DMS53 treated with DMSO at 0.1 percent for 48 hours (cell line): ENCODE results near the gene ANKS1B.
"Not testable (repeated sequence)": the region's sequence is repeated elsewhere in the genome, so short reads cannot be mapped to it uniquely, and the experiment has no call there.

Experiments used
- DNase-seq: peaks from one replicate; lab custom pipeline; 2025; ENCODE audit not compliant: unreplicated experiment; lab: John Stamatoyannopoulos, UW

The ANKS1B gene

DNA sequence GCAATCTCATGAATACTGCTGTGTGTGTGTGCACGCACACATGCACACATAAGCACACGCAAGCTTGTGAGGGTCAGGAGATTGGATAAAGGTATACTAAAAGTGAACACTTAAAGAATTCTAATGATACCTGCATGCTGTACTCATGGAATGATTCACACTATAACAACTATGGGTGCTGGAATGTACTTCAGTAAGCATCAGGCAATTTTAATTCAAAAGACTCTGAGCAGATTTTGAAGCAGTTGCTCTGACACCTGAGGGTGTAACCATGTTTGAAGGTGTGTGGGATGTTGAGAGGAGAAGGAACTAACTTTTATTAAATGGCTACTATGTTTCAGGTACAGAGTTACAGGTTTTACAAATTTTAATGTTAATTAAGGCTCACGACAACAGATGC lies 275.6 kb downstream of the ANKS1B start:
- no peak for DNase-seq

- no peak for DNase-seq
Measured at GRCh38 chr12:99707883-99708282, 276.9 kb downstream of the ANKS1B start.

DNA sequence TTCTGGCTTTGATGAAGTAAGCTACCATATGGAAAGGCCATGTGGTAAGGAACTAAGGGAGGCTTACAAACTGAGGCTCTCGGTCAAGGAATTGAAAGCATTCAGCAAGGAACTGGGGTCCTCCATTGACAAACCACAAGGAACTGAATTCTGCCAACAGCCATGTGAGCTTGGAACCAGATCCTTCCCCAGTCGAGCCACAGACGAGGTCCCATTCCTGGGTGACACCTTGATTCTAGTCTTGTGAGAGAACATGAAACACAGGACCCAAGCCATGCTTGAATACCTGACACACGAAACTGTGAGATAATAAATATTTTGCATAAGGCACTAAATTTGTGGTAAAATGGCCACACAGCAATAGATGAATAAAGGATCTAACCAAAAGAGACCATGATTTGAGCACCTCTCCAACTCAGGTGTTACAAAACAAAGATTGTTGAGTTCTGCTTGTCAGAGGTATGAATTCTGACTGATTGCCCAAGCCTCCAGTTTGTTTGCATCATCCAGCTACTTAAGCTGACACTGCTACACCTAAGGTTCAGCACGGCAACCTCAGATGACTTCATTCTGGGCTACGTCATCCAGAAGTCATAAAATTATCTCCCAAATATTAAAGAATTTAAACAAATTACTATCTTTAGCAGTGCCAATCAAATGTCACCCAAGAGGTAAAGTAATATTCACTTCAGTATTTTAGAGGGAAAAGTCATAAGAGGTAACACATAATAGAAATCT lies 277.8 kb downstream of the ANKS1B start:
- DNase-seq = no peak

- DNase-seq = no peak
Measured at GRCh38 chr12:99704458-99704857, 280.3 kb downstream of the ANKS1B start.

DNA sequence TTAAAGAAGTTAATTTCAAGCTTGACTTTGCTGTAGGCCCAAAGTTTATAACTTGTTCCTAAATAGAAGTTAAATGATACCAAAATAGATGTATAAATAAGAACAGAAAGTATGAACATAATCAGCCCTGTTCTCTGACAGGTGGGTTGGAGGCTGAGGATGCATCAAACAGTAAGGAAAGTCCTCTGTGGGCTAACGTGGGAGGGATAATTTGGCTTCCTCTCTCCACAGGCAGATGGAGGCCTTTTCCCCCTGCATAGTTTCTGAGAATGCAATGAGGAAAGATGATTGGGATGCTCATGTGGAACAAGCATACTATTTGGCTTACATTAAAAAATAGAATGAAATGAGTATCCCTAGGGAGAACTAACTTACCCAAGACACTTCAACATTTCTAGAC lies 280.7 kb downstream of the ANKS1B start:
- no peak for DNase-seq

GRCh38 chr12:99700032-99700431 lies 284.7 kb downstream of the ANKS1B start:
- no peak for DNase-seq

DNA sequence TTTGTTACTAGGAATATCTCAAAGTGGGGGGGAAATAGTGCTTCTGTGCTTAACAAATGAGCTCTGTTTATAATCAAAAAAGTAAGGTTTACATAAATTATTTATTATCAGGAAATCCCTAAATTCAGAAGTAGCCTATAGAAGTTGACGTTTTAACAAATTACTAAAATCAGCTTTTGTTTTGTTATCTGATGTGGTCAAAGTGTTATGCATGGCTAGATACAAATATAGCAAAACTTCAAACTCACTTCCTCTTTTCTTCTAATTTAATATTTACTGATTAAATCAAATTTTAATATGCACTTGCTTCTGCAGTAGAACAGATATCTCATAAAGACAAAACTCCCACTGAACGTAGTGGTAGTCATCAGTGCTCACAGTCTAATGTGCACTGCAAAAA lies 289.7 kb downstream of the ANKS1B start:
- no peak for DNase-seq

GRCh38 chr12:99686142-99686541 lies 298.6 kb downstream of the ANKS1B start:
- DNase-seq = no peak

GRCh38 chr12:99680276-99680675 lies 304.5 kb downstream of the ANKS1B start:
- no peak for DNase-seq

GRCh38 chr12:99670635-99671034 lies 314.1 kb downstream of the ANKS1B start:
- no peak for DNase-seq

DNA sequence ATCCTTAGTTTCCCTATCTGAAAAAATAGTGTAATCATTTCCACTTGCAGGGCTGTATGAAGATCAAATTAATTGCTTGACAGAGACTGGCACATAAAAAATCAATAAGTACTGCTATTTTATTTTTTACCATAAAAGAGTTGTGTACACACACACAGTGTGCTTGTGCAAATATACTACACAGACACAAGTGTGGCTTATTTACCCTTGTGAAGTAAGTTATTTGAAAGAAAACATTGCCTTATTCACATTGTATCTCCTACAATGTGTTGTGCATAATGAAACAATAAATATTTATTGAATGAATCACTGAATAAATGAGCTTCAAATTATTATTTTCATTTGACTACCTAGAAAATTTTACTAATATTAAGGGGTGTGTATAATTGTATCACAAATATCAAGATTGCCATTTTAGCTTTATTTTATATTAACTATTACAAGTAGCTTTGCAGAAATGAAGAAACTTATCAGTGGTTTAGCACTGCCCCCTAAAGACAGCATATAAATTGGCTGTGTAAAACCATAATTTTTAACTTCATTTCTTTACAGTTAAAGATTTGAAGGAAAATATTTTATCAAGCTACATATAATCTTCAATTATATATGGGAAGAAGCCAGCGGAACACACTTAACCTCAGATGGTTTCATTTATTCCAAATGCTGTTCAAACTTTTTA lies 325.9 kb downstream of the ANKS1B start:
- DNase-seq = peak; percentile 61

GRCh38 chr12:99649551-99649950 lies 335.2 kb downstream of the ANKS1B start:
- DNase-seq = no peak

DNA sequence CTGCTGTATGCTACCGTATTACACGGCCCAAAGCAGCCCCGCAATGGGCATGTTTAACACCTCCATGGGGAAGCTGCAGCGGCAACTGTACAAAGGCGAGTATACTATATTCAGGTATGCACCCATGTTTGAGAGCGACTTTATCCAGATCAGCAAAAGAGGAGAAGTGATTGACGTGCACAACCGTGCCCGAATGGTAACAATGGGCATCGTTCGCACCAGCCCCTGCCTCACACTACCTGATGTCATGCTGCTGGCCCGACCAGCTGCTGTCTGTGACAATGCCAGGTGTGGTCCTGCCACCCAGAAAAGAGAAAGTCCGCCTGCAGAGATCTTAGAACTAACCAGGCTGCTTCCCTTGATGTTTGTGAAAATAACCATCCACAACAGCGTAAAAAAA lies 336.6 kb downstream of the ANKS1B start:
- DNase-seq = no peak

GRCh38 chr12:99647453-99647852 lies 337.3 kb downstream of the ANKS1B start, which contains the start of gene GARIN6:
GARIN6 (plus strand) TSS chr12:99647753; CDS start chr12:99648175, 422 bp downstream.
- DNase-seq = no peak

- DNase-seq = no peak
Measured at GRCh38 chr12:99644629-99645028, 340.1 kb downstream of the ANKS1B start.

GRCh38 chr12:99627459-99627858 lies 357.3 kb downstream of the ANKS1B start:
- DNase-seq = no peak

- not testable (repeated sequence) for DNase-seq
Measured at GRCh38 chr12:99624591-99624990, 360.1 kb downstream of the ANKS1B start.

DNA sequence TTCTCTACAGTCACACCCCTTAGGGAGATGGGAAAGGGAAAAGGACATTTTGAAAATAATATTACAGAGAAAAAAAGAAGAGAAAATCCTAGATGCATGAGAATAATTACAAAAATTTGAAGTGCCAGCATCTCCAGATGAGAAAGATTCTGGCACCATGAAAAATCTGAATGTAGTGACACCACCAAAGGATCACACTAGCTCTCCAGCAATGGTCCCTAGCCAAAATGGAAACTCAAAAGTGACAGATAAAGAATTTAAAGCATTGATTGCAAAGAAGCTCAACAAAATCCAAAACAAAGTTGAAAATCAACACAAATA lies 364.6 kb downstream of the ANKS1B start:
- DNase-seq = no peak

GRCh38 chr12:99619389-99620158 lies 365.2 kb downstream of the ANKS1B start:
- peak; percentile 65 for DNase-seq

- no peak for DNase-seq
Measured at GRCh38 chr12:99618657-99619056, 366.1 kb downstream of the ANKS1B start.

DNA sequence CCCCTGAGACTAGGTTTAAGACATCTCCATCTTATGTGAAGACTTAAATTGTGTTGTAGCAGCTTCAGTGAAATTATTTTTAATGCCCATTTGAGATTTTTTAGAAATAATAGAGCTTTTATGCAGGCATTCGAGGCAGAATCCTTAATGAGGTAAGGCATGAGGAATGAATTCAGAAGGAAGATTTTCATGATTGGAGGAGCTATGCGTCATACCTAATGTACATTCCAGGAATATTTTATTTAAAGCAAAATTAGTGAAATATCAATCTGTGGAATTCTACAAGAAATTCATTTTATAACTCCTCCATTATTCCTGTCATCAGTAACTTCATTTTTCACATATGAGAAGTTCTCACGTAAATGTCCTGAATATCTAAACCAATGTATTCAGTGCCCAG lies 373.1 kb downstream of the ANKS1B start:
- DNase-seq = no peak

- no peak for DNase-seq
Measured at GRCh38 chr12:99611117-99611516, 373.6 kb downstream of the ANKS1B start.
